ENCODE results near the gene TPP1.

TPP1 gene

GRCh38 chr11:6655020-6655789, 36.0 kb upstream of the TPP1 start:
- H3K18ac ChIP-seq (ENCODE audit: low read depth in 1 of 2, low read length in 2 of 2) = peak overlapping the region; percentile 77 to 79
- H4K91ac ChIP-seq (ENCODE audit: low read length) = peak overlapping the region; percentile 93
- no peak overlapping the region for H2AK5ac ChIP-seq (ENCODE audit: low read length, severe bottlenecking)
- H3K9ac ChIP-seq (ENCODE audit: low read length) = peak overlapping the region; percentile 28
- H2BK15ac ChIP-seq (ENCODE audit: low read depth, poor library complexity, severe bottlenecking) = peak overlapping the region; percentile 60
- WGBS = 1% methylated on average over 18 of the region's 84 CpGs
- H2BK120ac ChIP-seq (ENCODE audit: low read depth, low read length) = peak overlapping the region; percentile 87
- no peaks in the 10 kb centered on the region for H3K9me3 ChIP-seq (ENCODE audit: control insufficient read depth, low read length)
- no peak overlapping the region for H2AFZ ChIP-seq (ENCODE audit: low read depth, low read length)
- H2BK5ac ChIP-seq (ENCODE audit: low read depth, low read length, poor library complexity, severe bottlenecking) = no peak overlapping the region
- peaks cover 56 to 64% of the 10 kb centered on the region in 2 experiments for H3K27me3 ChIP-seq (ENCODE audit: control insufficient read depth in 1 of 2, insufficient read depth in 1 of 2, low read length in 2 of 2)
- H3K36me3 ChIP-seq (ENCODE audit: control insufficient read depth in 1 of 2, insufficient read depth in 2 of 2, low read depth in 1 of 2, low read length in 2 of 2) = no peaks in the 10 kb centered on the region
- H3K4ac ChIP-seq (ENCODE audit: low read depth in 1 of 2, low read length in 2 of 2) = peak overlapping the region; percentile 81 to 99
- H3K23ac ChIP-seq (ENCODE audit: low read length in 2 of 2) = peak overlapping the region in 1 of 2 experiments; percentile 83
- H3K79me1 ChIP-seq (replicated peaks; ENCODE audit: low read length, poor library complexity, severe bottlenecking) = no peaks in the 10 kb centered on the region
- DNase-seq = peak; percentile 52
- peak overlapping the region; percentile 49 to 81 for H2BK12ac ChIP-seq (ENCODE audit: low read length in 2 of 2)
- peak overlapping the region; percentile 63 for H3K4me2 ChIP-seq (ENCODE audit: low read length, poor library complexity, severe bottlenecking)
- peak overlapping the region; percentile 60 to 64 for H3K4me3 ChIP-seq (ENCODE audit: insufficient read depth in 1 of 2, low read depth in 1 of 2, low read length in 2 of 2)
- H3K4me1 ChIP-seq (ENCODE audit: control insufficient read depth, insufficient read depth, low read depth, low read length) = peaks cover 7% of the 10 kb centered on the region
- no peak overlapping the region for H3K27ac ChIP-seq (ENCODE audit: low read length, poor library complexity, severe bottlenecking)
- peak overlapping the region in 1 of 2 experiments; percentile 87 for H3K14ac ChIP-seq (ENCODE audit: low read length in 2 of 2)
- H4K8ac ChIP-seq (ENCODE audit: low read length) = peak overlapping the region; percentile 78

DNA sequence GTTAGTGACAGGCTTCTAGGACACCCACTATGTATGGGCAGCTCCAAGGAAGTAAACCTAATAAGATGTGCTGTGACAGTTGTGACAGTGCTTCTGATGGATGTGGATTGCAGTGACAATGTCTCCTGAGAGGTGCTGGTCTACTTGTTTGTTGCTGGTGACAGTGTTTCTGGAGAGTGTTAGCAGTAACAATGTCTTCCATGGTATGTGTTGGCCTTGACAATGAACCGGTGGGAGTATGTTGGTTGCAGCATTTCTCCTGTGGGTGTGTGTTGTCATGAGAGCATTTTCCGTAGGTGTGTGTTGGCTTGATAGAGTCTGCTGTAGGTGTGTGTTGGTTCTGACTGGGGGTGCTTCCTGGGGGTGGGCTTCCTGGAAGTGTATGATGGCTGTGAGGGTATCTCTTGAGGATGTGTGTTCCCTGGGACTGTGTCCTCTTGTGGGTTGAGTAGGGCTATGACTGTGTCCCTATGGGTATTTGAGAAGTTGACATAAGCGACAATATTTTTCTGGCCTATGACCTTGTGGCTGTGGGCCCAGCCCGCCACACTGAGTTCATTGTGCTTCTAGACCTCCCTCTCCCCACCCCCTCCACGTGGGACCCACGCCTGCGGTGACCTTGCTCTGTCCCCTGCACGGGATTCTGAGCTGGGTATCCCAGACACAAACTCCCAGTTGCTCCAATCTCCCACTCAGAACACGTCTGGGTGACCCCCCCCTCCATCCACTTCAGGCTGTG, 35.2 kb upstream of the TPP1 start:
- H2AK5ac ChIP-seq (ENCODE audit: low read length, severe bottlenecking) = no peak overlapping the region
- 52% methylated on average over 9 of the region's 9 CpGs for WGBS
- H3K27me3 ChIP-seq (ENCODE audit: control insufficient read depth in 1 of 2, insufficient read depth in 1 of 2, low read length in 2 of 2) = peaks cover 64 to 71% of the 10 kb centered on the region in 2 experiments

DNA sequence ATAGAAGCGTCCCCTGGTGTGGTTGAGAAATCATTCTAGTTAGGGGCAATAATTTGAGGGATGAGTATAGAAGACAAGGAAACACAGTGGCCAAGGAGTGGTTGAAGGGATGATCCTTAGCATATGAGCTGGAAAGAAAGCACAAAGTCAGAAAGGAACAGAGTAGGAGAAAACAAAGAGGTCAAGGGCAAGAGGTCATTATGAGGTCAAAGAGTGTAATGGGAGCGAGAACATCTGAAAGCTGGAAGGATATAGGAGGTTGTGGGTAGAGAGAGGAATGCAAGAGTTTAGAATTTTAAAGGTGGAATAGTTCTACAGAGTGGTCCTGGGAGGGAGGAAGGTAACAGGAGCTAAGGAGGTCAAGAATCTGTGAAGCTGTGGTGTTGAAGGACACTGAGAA, 34.4 kb upstream of the TPP1 start:
- Histone ChIP-seq H4K8ac (ENCODE audit: low read length) (no peak overlapping the region), H2BK120ac (ENCODE audit: low read depth, low read length) (no peak overlapping the region), H3K23ac (ENCODE audit: low read length in 2 of 2) (no peak overlapping the region), H3K4me3 (ENCODE audit: insufficient read depth in 1 of 2, low read depth in 1 of 2, low read length in 2 of 2) (no peak overlapping the region), H2AFZ (ENCODE audit: low read depth, low read length) (no peak overlapping the region), H3K14ac (ENCODE audit: low read length in 2 of 2) (no peak overlapping the region), H3K9ac (ENCODE audit: low read length) (no peak overlapping the region), H2BK5ac (ENCODE audit: low read depth, low read length, poor library complexity, severe bottlenecking) (no peak overlapping the region), H2AK5ac (ENCODE audit: low read length, severe bottlenecking) (no peak overlapping the region), H3K9me3 (ENCODE audit: control insufficient read depth, low read length) (no peaks in the 10 kb centered on the region), H3K4ac (ENCODE audit: low read depth in 1 of 2, low read length in 2 of 2) (no peak overlapping the region), H3K4me1 (ENCODE audit: control insufficient read depth, insufficient read depth, low read depth, low read length) (peaks cover 7% of the 10 kb centered on the region), H4K91ac (ENCODE audit: low read length) (no peak overlapping the region), H3K27me3 (ENCODE audit: control insufficient read depth in 1 of 2, insufficient read depth in 1 of 2, low read length in 2 of 2) (peaks cover 64 to 76% of the 10 kb centered on the region in 2 experiments), H3K79me1 (replicated peaks; ENCODE audit: low read length, poor library complexity, severe bottlenecking) (no peaks in the 10 kb centered on the region), H3K18ac (ENCODE audit: low read depth in 1 of 2, low read length in 2 of 2) (no peak overlapping the region), H2BK15ac (ENCODE audit: low read depth, poor library complexity, severe bottlenecking) (no peak overlapping the region), H3K36me3 (ENCODE audit: control insufficient read depth in 1 of 2, insufficient read depth in 2 of 2, low read depth in 1 of 2, low read length in 2 of 2) (no peaks in the 10 kb centered on the region), H3K27ac (ENCODE audit: low read length, poor library complexity, severe bottlenecking) (no peak overlapping the region), H3K4me2 (ENCODE audit: low read length, poor library complexity, severe bottlenecking) (no peak overlapping the region), H2BK12ac (ENCODE audit: low read length in 2 of 2) (no peak overlapping the region)
- WGBS = 95% methylated on average over 2 of the region's 2 CpGs
- DNase-seq = no peak

More for the DNA sequence above, 35.2 kb upstream of the TPP1 start:
- Histone ChIP-seq H3K4me1 (ENCODE audit: control insufficient read depth, insufficient read depth, low read depth, low read length) (peaks cover 7% of the 10 kb centered on the region), H2AFZ (ENCODE audit: low read depth, low read length) (no peak overlapping the region), H3K9me3 (ENCODE audit: control insufficient read depth, low read length) (no peaks in the 10 kb centered on the region), H3K79me1 (replicated peaks; ENCODE audit: low read length, poor library complexity, severe bottlenecking) (no peaks in the 10 kb centered on the region), H3K23ac (ENCODE audit: low read length in 2 of 2) (peak overlapping the region in 1 of 2 experiments; percentile 83), H3K18ac (ENCODE audit: low read depth in 1 of 2, low read length in 2 of 2) (peak overlapping the region; percentile 77 to 79), H3K36me3 (ENCODE audit: control insufficient read depth in 1 of 2, insufficient read depth in 2 of 2, low read depth in 1 of 2, low read length in 2 of 2) (no peaks in the 10 kb centered on the region), H3K9ac (ENCODE audit: low read length) (peak overlapping the region; percentile 28), H2BK15ac (ENCODE audit: low read depth, poor library complexity, severe bottlenecking) (peak overlapping the region; percentile 60), H4K8ac (ENCODE audit: low read length) (peak overlapping the region; percentile 78), H2BK12ac (ENCODE audit: low read length in 2 of 2) (peak overlapping the region in 1 of 2 experiments; percentile 81), H2BK5ac (ENCODE audit: low read depth, low read length, poor library complexity, severe bottlenecking) (no peak overlapping the region), H4K91ac (ENCODE audit: low read length) (peak overlapping the region; percentile 93), H3K4me3 (ENCODE audit: insufficient read depth in 1 of 2, low read depth in 1 of 2, low read length in 2 of 2) (peak overlapping the region in 1 of 2 experiments; percentile 60), H3K4me2 (ENCODE audit: low read length, poor library complexity, severe bottlenecking) (peak overlapping the region; percentile 10), H2BK120ac (ENCODE audit: low read depth, low read length) (peak overlapping the region; percentile 87), H3K4ac (ENCODE audit: low read depth in 1 of 2, low read length in 2 of 2) (peak overlapping the region in 1 of 2 experiments; percentile 99), H3K14ac (ENCODE audit: low read length in 2 of 2) (peak overlapping the region in 1 of 2 experiments; percentile 87), H3K27ac (ENCODE audit: low read length, poor library complexity, severe bottlenecking) (no peak overlapping the region)
- no peak for DNase-seq

GRCh38 chr11:6653097-6653496, 33.9 kb upstream of the TPP1 start:
- no peak overlapping the region for H3K4me2 ChIP-seq (ENCODE audit: low read length, poor library complexity, severe bottlenecking)
- no peak overlapping the region for H3K4me3 ChIP-seq (ENCODE audit: insufficient read depth in 1 of 2, low read depth in 1 of 2, low read length in 2 of 2)
- H2AFZ ChIP-seq (ENCODE audit: low read depth, low read length) = no peak overlapping the region
- no peak overlapping the region for H3K9ac ChIP-seq (ENCODE audit: low read length)
- no peaks in the 10 kb centered on the region for H3K79me1 ChIP-seq (replicated peaks; ENCODE audit: low read length, poor library complexity, severe bottlenecking)
- H4K8ac ChIP-seq (ENCODE audit: low read length) = no peak overlapping the region
- peaks cover 7% of the 10 kb centered on the region for H3K4me1 ChIP-seq (ENCODE audit: control insufficient read depth, insufficient read depth, low read depth, low read length)
- no peak overlapping the region for H2BK5ac ChIP-seq (ENCODE audit: low read depth, low read length, poor library complexity, severe bottlenecking)
- no peak overlapping the region for H3K4ac ChIP-seq (ENCODE audit: low read depth in 1 of 2, low read length in 2 of 2)
- H3K14ac ChIP-seq (ENCODE audit: low read length in 2 of 2) = no peak overlapping the region
- no peak overlapping the region for H2BK120ac ChIP-seq (ENCODE audit: low read depth, low read length)
- WGBS = 97% methylated on average over 1 of the region's 1 CpG
- H4K91ac ChIP-seq (ENCODE audit: low read length) = no peak overlapping the region
- H3K36me3 ChIP-seq (ENCODE audit: control insufficient read depth in 1 of 2, insufficient read depth in 2 of 2, low read depth in 1 of 2, low read length in 2 of 2) = no peaks in the 10 kb centered on the region
- no peak overlapping the region for H2AK5ac ChIP-seq (ENCODE audit: low read length, severe bottlenecking)
- no peak overlapping the region for H2BK15ac ChIP-seq (ENCODE audit: low read depth, poor library complexity, severe bottlenecking)
- H2BK12ac ChIP-seq (ENCODE audit: low read length in 2 of 2) = no peak overlapping the region
- no peak for DNase-seq
- H3K9me3 ChIP-seq (ENCODE audit: control insufficient read depth, low read length) = no peaks in the 10 kb centered on the region
- no peak overlapping the region for H3K18ac ChIP-seq (ENCODE audit: low read depth in 1 of 2, low read length in 2 of 2)
- no peak overlapping the region for H3K27ac ChIP-seq (ENCODE audit: low read length, poor library complexity, severe bottlenecking)
- H3K23ac ChIP-seq (ENCODE audit: low read length in 2 of 2) = no peak overlapping the region
- H3K27me3 ChIP-seq (ENCODE audit: control insufficient read depth in 1 of 2, insufficient read depth in 1 of 2, low read length in 2 of 2) = peaks cover 62 to 73% of the 10 kb centered on the region in 2 experiments
